22Rv1 (cell line): ENCODE measurements around the gene C7.

ENCODE experiments used
- H3K27ac ChIP-seq: fragments of 450-650 bp; 2 replicates; pipeline ENCODE4 v1.5.1; 2017
- ZFX ChIP-seq: fragments of 450-650 bp; IDR thresholded peaks from 2 replicates; pipeline ENCODE4 v1.6.1; 2017; ENCODE audit warnings: antibody characterized with exemption, borderline replicate concordance
- TF ChIP-seq, protein P1 (sequence below): fragments of 450-650 bp; IDR thresholded peaks from 2 replicates; pipeline ENCODE4 v1.5.1; 2017; ENCODE audit warnings: mild to moderate bottlenecking

The C7 gene

DNA sequence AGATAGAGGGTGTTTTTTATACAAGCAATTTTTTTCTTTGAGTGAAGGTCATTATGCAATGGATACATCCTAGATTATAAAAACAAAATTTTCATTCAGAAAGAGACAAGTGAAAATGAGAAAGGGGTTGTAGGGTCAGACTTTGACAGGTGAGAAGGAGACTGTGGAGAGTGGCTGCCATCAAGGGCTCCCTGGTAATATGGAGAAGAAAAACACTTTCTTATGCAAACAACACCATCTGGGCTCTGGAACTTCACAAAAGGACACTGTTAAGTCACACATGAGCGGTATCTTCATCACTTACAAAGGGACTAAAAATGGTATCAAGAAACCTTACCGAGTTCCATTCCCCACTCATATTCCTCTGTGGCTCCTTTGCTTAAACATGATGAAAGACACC is 23.5 kb downstream of the C7 start:
- TF ChIP-seq, protein P1, sequence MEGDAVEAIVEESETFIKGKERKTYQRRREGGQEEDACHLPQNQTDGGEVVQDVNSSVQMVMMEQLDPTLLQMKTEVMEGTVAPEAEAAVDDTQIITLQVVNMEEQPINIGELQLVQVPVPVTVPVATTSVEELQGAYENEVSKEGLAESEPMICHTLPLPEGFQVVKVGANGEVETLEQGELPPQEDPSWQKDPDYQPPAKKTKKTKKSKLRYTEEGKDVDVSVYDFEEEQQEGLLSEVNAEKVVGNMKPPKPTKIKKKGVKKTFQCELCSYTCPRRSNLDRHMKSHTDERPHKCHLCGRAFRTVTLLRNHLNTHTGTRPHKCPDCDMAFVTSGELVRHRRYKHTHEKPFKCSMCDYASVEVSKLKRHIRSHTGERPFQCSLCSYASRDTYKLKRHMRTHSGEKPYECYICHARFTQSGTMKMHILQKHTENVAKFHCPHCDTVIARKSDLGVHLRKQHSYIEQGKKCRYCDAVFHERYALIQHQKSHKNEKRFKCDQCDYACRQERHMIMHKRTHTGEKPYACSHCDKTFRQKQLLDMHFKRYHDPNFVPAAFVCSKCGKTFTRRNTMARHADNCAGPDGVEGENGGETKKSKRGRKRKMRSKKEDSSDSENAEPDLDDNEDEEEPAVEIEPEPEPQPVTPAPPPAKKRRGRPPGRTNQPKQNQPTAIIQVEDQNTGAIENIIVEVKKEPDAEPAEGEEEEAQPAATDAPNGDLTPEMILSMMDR: no peak
- TF ChIP-seq ZFX: no peak
- no peak overlapping the region for H3K27ac ChIP-seq

DNA sequence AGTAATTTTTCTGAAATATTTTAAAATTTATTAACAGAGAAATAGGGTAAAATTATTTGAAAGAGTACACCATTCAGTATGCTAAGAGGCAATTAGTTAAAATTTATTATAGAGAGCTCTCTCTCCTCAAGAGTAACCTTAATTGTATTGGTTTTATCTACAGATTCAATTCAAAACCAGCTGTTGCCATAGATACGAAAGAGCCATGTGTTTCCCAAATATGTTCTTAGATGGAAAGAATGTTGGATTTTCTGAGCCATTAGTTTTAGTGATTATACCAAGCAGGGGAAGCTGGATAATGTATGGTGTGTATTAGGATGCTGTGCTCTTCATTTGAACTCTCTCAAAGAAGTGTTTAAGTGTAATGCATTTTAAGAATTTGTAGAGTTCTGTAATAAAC is 27.8 kb downstream of the C7 start:
- H3K27ac ChIP-seq: no peak overlapping the region
- no peak for TF ChIP-seq ZFX
- TF ChIP-seq, protein P1: no peak

DNA sequence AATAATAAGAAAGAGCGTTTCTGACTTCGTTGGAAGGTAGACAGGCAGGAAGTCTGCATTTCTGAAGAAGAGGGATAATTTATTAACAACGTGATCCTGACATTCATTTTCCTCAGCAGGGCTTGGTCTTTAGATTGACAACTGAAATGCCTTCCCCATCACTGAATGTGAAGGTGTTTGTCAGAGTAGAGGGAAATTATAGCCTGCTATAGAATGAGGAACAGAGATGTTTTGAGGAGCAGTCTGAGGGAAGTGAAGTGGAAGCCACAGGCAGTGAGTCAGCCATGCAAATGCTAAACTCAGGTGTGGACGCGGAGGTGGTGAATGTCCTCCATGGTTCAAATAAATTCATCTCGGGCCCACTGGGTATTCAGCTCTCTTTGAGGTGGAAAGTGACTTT is 30.5 kb downstream of the C7 start:
- no peak for TF ChIP-seq ZFX
- no peak overlapping the region for H3K27ac ChIP-seq

DNA sequence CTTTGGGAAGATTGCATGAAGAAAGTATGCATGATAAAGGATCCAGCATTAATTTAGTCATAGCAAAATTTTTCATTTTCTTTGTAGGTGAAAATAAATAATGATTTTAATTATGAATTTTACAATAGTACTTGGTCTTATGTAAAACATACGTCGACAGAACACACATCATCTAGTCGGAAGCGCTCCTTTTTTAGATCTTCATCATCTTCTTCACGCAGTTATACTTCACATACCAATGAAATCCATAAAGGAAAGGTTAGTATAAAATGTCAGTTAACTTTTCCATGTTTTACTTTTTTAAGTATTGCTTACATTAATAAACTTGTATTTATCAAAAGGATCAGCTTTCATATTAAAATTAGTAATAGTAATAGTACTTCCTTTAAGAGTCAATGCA is 35.8 kb downstream of the C7 start:
- H3K27ac ChIP-seq: no peak overlapping the region
- TF ChIP-seq, protein P1: no peak
- TF ChIP-seq ZFX: no peak

DNA sequence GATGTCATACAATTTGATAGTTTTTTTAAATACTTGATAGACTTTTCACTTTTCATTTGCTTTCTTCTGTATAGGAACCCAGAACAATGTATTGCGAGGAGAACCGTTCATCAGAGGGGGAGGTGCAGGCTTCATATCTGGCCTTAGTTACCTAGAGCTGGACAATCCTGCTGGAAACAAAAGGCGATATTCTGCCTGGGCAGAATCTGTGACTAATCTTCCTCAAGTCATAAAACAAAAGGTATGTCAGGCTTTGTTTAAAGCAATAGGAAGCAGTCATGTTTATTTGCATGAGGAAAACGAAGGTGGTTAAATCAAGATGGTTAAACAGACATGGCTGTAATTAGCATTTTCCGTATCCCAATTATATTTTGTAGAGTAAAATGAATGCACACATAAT is 46.0 kb downstream of the C7 start:
- TF ChIP-seq ZFX: no peak
- TF ChIP-seq, protein P1: no peak
- H3K27ac ChIP-seq: no peak overlapping the region

DNA sequence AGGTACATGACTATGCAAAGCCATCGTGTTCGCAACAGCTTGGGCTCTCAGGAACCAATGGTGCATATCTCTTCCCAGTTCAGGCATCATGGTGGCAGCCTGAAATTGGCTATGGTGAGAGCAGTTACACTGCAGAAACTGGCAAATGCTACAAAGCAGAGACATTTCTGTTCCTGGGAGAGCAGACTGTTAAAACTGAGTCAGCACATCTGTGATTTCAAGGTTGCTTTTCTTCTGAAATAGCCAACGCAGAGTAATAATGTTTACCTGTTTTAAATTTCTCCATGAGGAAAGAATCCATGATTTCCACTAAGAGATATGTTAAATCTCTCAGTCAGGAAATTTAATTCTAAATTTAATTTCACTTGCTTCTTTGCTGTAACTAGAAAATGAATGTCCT is 47.8 kb downstream of the C7 start:
- TF ChIP-seq, protein P1: no peak
- no peak for TF ChIP-seq ZFX
- no peak overlapping the region for H3K27ac ChIP-seq

DNA sequence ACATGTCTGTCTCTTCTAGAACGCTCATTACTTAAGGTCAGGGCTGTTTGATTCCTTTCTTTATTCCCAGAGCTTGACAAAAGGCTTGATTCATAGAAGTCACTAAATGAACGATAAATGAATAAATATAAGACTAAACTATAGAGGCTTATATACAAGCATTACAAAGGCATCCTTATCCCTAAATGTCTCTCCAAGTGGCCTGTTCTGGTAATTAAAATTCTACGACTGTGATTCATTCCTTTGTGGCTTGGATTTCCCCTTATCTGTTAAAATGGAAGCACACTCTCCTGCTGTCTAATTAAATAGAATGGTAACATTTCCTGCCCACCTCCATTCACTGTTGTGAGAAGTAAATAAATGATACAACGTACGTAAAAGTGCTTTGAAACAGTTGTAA is 49.5 kb downstream of the C7 start:
- H3K27ac ChIP-seq: no peak overlapping the region
- no peak for TF ChIP-seq ZFX
- TF ChIP-seq, protein P1: no peak

DNA sequence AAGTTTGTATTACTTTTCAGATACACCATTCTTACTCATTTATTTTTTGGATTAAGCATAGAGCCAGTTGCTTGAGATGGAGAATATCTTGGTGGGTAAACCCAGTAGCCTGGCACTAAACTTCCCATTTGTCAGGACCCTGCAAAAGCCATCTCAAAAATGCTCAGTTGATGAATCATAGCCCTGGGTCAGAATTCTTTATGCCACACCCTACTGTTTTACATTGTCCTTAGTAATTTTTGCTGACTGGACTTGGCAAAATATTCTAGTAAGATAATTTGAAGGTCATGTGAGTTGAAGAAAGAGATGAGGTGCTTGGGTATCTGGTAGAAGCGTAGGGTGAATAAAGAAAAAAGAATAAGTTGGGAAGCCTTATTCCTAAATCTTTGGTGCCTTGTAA is 50.7 kb downstream of the C7 start:
- no peak overlapping the region for H3K27ac ChIP-seq
- no peak for TF ChIP-seq ZFX
- TF ChIP-seq, protein P1: no peak
